Naive thymus-derived CD4-positive, alpha-beta T cell (primary cell): Measurements from ENCODE around the gene ZNF362. TPM values are rescaled to one million over a fixed set of nuclear protein-coding genes. Genes with fewer than 3 reads are reported as not detected.

ENCODE experiments used
- ATAC-seq: fragments of 150-1000 bp; cut with Tn5 transposase; 2 replicates; pipeline ENCODE4 v1.10.0; 2021; ENCODE audit warnings: mild to moderate bottlenecking, moderate library complexity
- CTCF ChIA-PET: fragments of 350-600 bp; sonication (Branson Sonifier 250); formaldehyde crosslinking; loops from one replicate; lab custom pipeline; 2021; ENCODE audit warnings: antibody characterized with exemption; lab: Charles Lee
- POLR2A ChIA-PET: fragments of 350-600 bp; sonication (Branson Sonifier 250); formaldehyde crosslinking; loops from one replicate; lab custom pipeline; 2021; ENCODE audit warnings: antibody characterized with exemption, inconsistent platforms; lab: Charles Lee
- DNase-seq, 9 donors: peaks; one replicate each; pipeline versions ENCODE4 v3.0.0 to v3.0.0-alpha.2; 2020 to 2022; ENCODE audit warnings: mixed read lengths in 1 of 9
- H3K27ac ChIP-seq: one replicate; pipeline ENCODE4 v1.7.0; 2013; ENCODE audit warnings: mild to moderate bottlenecking, low read depth, low read length, moderate library complexity
- H3K27me3 ChIP-seq, 2 donors: one replicate each; pipeline ENCODE4 v1.7.0; 2013; ENCODE audit warnings: low read length in 2 of 2, mild to moderate bottlenecking in 2 of 2, moderate library complexity in 2 of 2; ENCODE audit not compliant: control insufficient read depth in 2 of 2, insufficient read depth in 2 of 2
- H3K36me3 ChIP-seq, 3 experiments: 1 replicate in 2 of 3; 2 replicates in 1 of 3; pipeline ENCODE4 v1.7.0; 2013; ENCODE audit warnings: low read length in 3 of 3, mild to moderate bottlenecking in 3 of 3, moderate library complexity in 1 of 3; ENCODE audit not compliant: insufficient read depth in 3 of 3, control insufficient read depth in 2 of 3
- H3K4me1 ChIP-seq, 2 donors: one replicate each; pipeline ENCODE4 v1.7.0; 2013; ENCODE audit warnings: low read length in 2 of 2, mild to moderate bottlenecking in 2 of 2, moderate library complexity in 1 of 2; ENCODE audit not compliant: control insufficient read depth in 2 of 2, insufficient read depth in 2 of 2
- H3K4me3 ChIP-seq: 2 replicates; pipeline ENCODE4 v1.7.0; 2013; ENCODE audit warnings: mild to moderate bottlenecking, low read length
- H3K9me3 ChIP-seq, 3 experiments: 1 replicate in 2 of 3; 2 replicates in 1 of 3; pipeline ENCODE4 v1.7.0; 2013; ENCODE audit warnings: low read length in 3 of 3; ENCODE audit not compliant: control insufficient read depth in 2 of 3
- H3K27ac Mint-ChIP-seq, 9 donors: one replicate each; pipeline ENCODE4 v1.8.0; 2020 to 2022; ENCODE audit warnings: mixed read lengths in 9 of 9, mild to moderate bottlenecking in 8 of 9, moderate library complexity in 5 of 9, inconsistent platforms in 2 of 9
- H3K27me3 Mint-ChIP-seq, 5 donors: one replicate each; pipeline ENCODE4 v1.8.0; 2021 to 2022; ENCODE audit warnings: mixed read lengths in 5 of 5, mild to moderate bottlenecking in 1 of 5
- H3K36me3 Mint-ChIP-seq, 5 donors: one replicate each; pipeline ENCODE4 v1.8.0; 2020 to 2022; ENCODE audit warnings: mixed read lengths in 5 of 5, mild to moderate bottlenecking in 3 of 5, inconsistent platforms in 1 of 5
- H3K4me1 Mint-ChIP-seq, 7 donors: one replicate each; pipeline ENCODE4 v1.8.0; 2020 to 2022; ENCODE audit warnings: mixed read lengths in 7 of 7, mild to moderate bottlenecking in 3 of 7, inconsistent platforms in 1 of 7
- H3K4me3 Mint-ChIP-seq, 10 donors: one replicate each; pipeline ENCODE4 v1.8.0; 2020 to 2022; ENCODE audit warnings: mild to moderate bottlenecking in 10 of 10, mixed read lengths in 10 of 10, moderate library complexity in 6 of 10, inconsistent platforms in 2 of 10
- H3K9me3 Mint-ChIP-seq, 11 donors: one replicate each; pipeline ENCODE4 v1.8.0; 2020 to 2022; ENCODE audit warnings: mixed read lengths in 11 of 11, mild to moderate bottlenecking in 4 of 11, inconsistent platforms in 1 of 11, moderate library complexity in 1 of 11
- intact Hi-C, 2 donors: fragments of 100-400 bp; cut with micrococcal nuclease; formaldehyde crosslinking; loops; one replicate each; pipeline ENCODE4 v1.15.1; 2023
- polyA plus RNA-seq, 2 donors: library from polyadenylated mRNA; unstranded; fragments of 300-500 nt; fragmentation: Illumina TruSeq; gene quantifications; one replicate each; pipeline ENCODE4 v1.2.3, GENCODE V29; 2021
- total RNA-seq, 6 experiments: library from RNA in 5 of 6; stranded (reverse) in 5 of 6; gene quantifications; 1 replicate in 5 of 6; 2 replicates in 1 of 6; pipeline ENCODE4 v1.2.3 and lab custom pipeline; 2021 to 2026

Gene ZNF362
- total and polyA plus RNA-seq, 7 experiments from 2014 or later = 17.2 to 30.5 (median 27.0) TPM

DNA sequence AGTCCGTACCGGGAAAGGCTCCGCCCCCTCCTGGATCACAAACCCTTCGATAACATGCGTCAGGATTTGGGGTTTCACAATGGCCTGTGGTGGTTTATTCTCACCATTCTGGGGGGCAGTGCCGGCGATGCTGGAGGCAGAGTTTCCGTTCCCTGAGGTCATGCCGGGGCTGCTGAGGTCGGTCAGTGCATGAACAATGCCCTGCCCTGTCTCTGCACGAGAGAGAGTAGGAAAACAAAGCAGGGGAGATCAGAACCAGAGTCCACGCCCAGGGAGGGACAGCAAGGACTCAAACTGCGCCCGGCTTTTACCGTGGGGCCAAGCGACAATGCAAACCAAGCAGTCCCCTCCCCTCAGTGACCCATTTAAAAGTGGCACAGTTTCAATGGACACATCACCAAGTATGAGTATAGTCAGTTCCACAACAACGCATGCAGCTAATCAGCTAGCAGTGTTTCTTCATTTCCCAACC lies 77.8 kb downstream of the ZNF362 start:
- peaks cover 20 to 43% (median 38%) of the 10 kb centered on the region in 7 donors for H3K4me1 Mint-ChIP-seq
- Histone ChIP-seq H3K27ac (no peak overlapping the region), H3K36me3 (peaks cover 1 to 47% (median 21%) of the 10 kb centered on the region in 3 experiments), H3K9me3 (no peaks in the 10 kb centered on the region), H3K4me1 (no peaks in the 10 kb centered on the region), H3K4me3 (no peak overlapping the region), H3K27me3 (no peaks in the 10 kb centered on the region)
- no peaks in the 10 kb centered on the region for H3K9me3 Mint-ChIP-seq
- CTCF ChIA-PET = interaction anchor here (1.5 kb wide), 1 partner anchor 32 kb away, joined by 3 read pairs; no protein-coding TSS in a partner anchor
- POLR2A ChIA-PET = interaction anchor here (0.9 kb wide), 1 partner anchor 15 kb away, joined by 3 read pairs; no protein-coding TSS in a partner anchor
- H3K36me3 Mint-ChIP-seq = peaks cover 9 to 38% (median 11%) of the 10 kb centered on the region in 5 donors
- intact Hi-C loops = no loop called here
- H3K4me3 Mint-ChIP-seq = no peak overlapping the region
- H3K27me3 Mint-ChIP-seq = no peaks in the 10 kb centered on the region
- no peak overlapping the region for H3K27ac Mint-ChIP-seq
- DNase-seq (no peak), ATAC-seq (no peak)

DNA sequence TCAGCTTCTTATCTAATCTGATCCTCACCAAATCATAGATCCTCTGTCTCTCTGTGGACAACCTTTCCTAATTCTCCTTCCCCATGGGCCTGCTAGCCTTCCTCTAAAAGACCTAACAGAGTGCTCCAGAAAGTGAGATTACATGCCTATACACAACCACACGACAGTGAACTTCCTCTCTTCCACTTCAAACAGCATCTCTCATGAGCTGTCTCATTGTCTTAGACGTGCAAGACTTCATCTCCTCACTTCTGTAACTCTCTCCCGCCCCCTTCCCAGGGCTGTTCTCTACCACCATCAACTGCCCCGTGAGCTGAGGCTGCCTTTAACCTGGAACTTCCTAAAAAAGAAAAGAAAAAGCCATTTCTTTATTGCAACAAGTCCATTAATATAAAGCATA lies 78.7 kb downstream of the ZNF362 start:
- Mint-ChIP-seq H3K27me3 (no peaks in the 10 kb centered on the region), H3K9me3 (no peaks in the 10 kb centered on the region), H3K27ac (peak overlapping the region in 5 of 9 donors; percentile 2 to 49 (median 32)), H3K4me3 (no peak overlapping the region), H3K4me1 (peaks cover 25 to 49% (median 42%) of the 10 kb centered on the region in 7 donors), H3K36me3 (peaks cover 4 to 31% (median 5%) of the 10 kb centered on the region in 5 donors)
- CTCF ChIA-PET = interaction anchor here (1.5 kb wide), 1 partner anchor 31 kb away, joined by 3 read pairs; no protein-coding TSS in a partner anchor
- Histone ChIP-seq H3K36me3 (peaks cover 0 to 38% (median 12%) of the 10 kb centered on the region in 3 experiments), H3K4me1 (no peaks in the 10 kb centered on the region), H3K9me3 (no peaks in the 10 kb centered on the region), H3K27ac (no peak overlapping the region), H3K27me3 (no peaks in the 10 kb centered on the region), H3K4me3 (no peak overlapping the region)
- DNase-seq (no peak), ATAC-seq (peak; percentile 59)
- intact Hi-C loops = no loop called here
- POLR2A ChIA-PET = interaction anchor here (0.9 kb wide), 1 partner anchor 15 kb away, joined by 3 read pairs; no protein-coding TSS in a partner anchor

DNA sequence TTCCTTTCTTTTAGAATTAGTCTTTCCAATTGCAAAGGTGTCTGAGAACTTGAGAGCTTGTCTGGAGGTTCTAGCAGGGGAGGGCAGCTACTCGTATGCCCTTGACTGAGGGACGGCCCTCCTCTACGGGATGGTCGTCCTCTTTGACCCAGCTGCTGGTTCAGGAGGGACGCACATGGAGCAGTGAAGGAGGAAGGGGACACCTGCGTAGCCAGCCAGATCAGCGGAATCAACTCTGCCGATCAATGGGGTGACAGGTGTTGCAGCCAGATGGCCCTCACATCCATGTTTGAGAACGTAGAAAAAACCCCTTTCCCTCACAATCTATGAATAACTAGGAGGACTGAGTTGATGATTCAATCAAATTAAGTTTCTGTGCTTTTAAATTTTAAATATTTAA lies 80.3 kb downstream of the ZNF362 start:
- Mint-ChIP-seq H3K27ac (no peak overlapping the region), H3K4me1 (peaks cover 35 to 61% (median 54%) of the 10 kb centered on the region in 7 donors), H3K27me3 (no peaks in the 10 kb centered on the region), H3K9me3 (no peaks in the 10 kb centered on the region), H3K4me3 (no peak overlapping the region), H3K36me3 (peaks cover 2 to 31% (median 8%) of the 10 kb centered on the region in 5 donors)
- no peaks in the 10 kb centered on the region for H3K9me3 ChIP-seq
- intact Hi-C loops = no loop called here
- no peak overlapping the region for H3K27ac ChIP-seq
- no peak overlapping the region for H3K4me3 ChIP-seq
- DNase-seq = no peak
- H3K4me1 ChIP-seq = no peaks in the 10 kb centered on the region
- ChIA-PET POLR2A (interaction anchor here (0.9 kb wide), 1 partner anchor 79 kb away, joined by 4 read pairs; no protein-coding TSS in a partner anchor), CTCF (no interaction called here)
- ATAC-seq = no peak
- peaks cover 0 to 22% (median 0%) of the 10 kb centered on the region in 3 experiments for H3K36me3 ChIP-seq
- no peaks in the 10 kb centered on the region for H3K27me3 ChIP-seq

DNA sequence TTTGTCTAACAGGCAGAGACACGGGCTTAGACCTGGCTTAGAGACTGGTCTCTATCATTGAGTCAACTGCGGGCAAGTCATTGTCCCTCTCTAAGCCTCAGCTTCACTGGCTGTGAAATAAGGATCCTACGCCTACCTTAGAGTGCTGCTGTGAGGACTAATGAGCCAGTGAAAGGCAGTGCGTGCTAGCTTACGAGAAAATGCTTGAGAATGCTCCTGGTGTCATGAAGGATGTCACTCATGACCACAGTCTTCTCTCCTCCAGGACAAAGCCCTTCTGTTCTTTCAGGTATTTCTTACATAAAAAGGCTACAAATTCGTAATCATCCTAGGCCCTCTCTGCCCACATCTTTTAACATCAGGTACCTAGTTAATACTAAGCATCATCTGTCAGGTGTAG lies 81.1 kb downstream of the ZNF362 start:
- CTCF ChIA-PET = no interaction called here
- no peaks in the 10 kb centered on the region for H3K9me3 ChIP-seq
- H3K4me1 Mint-ChIP-seq = peaks cover 37 to 65% (median 50%) of the 10 kb centered on the region in 7 donors

DNA sequence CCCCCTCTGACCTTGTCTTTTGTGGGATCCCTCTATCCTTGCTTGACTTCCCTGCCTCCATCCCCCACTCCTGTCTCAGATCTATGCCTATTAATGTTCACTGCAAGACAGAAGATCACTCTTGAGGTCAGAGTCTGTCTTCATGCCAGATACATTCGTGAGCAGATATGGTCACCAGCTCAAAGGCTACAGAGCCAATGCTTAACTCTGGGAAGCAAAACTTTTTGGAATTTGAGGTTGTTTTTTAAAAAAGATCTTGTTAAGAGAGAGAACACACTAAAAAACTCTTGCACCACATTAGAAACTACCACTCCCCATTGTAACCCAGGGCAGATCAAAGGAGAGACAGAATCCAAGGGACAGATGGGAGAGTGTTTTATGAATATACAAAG lies 81.8 kb downstream of the ZNF362 start:
- H3K27ac Mint-ChIP-seq = peak overlapping the region in 2 of 9 donors; percentile 11 to 17
- intact Hi-C loops = no loop called here
- peaks cover 0 to 21% (median 6%) of the 10 kb centered on the region in 5 donors for H3K36me3 Mint-ChIP-seq
- ChIA-PET POLR2A (no interaction called here), CTCF (no interaction called here)
- ATAC-seq = no peak
- no peaks in the 10 kb centered on the region for H3K9me3 ChIP-seq
- H3K4me3 Mint-ChIP-seq = no peak overlapping the region
- peaks cover 40 to 70% (median 55%) of the 10 kb centered on the region in 7 donors for H3K4me1 Mint-ChIP-seq
- no peak for DNase-seq
- H3K27ac ChIP-seq = no peak overlapping the region
- H3K27me3 ChIP-seq = no peaks in the 10 kb centered on the region
- peaks cover 0 to 12% (median 0%) of the 10 kb centered on the region in 3 experiments for H3K36me3 ChIP-seq
- H3K4me1 ChIP-seq = no peaks in the 10 kb centered on the region
- H3K9me3 Mint-ChIP-seq = no peaks in the 10 kb centered on the region
- H3K27me3 Mint-ChIP-seq = no peaks in the 10 kb centered on the region
- no peak overlapping the region for H3K4me3 ChIP-seq

More for the DNA sequence above, 81.1 kb downstream of the ZNF362 start:
- no peaks in the 10 kb centered on the region for H3K27me3 Mint-ChIP-seq
- peak overlapping the region in 1 of 9 donors; percentile 11 for H3K27ac Mint-ChIP-seq
- intact Hi-C loops = no loop called here
- H3K4me3 Mint-ChIP-seq = no peak overlapping the region
- H3K36me3 Mint-ChIP-seq = peaks cover 0 to 22% (median 8%) of the 10 kb centered on the region in 5 donors
- H3K4me3 ChIP-seq = no peak overlapping the region
- no peaks in the 10 kb centered on the region for H3K27me3 ChIP-seq
- POLR2A ChIA-PET = no interaction called here
- ATAC-seq (no peak), DNase-seq (no peak)
- H3K4me1 ChIP-seq = no peaks in the 10 kb centered on the region
- H3K36me3 ChIP-seq = peaks cover 0 to 17% (median 0%) of the 10 kb centered on the region in 3 experiments
- H3K9me3 Mint-ChIP-seq = no peaks in the 10 kb centered on the region
- no peak overlapping the region for H3K27ac ChIP-seq

DNA sequence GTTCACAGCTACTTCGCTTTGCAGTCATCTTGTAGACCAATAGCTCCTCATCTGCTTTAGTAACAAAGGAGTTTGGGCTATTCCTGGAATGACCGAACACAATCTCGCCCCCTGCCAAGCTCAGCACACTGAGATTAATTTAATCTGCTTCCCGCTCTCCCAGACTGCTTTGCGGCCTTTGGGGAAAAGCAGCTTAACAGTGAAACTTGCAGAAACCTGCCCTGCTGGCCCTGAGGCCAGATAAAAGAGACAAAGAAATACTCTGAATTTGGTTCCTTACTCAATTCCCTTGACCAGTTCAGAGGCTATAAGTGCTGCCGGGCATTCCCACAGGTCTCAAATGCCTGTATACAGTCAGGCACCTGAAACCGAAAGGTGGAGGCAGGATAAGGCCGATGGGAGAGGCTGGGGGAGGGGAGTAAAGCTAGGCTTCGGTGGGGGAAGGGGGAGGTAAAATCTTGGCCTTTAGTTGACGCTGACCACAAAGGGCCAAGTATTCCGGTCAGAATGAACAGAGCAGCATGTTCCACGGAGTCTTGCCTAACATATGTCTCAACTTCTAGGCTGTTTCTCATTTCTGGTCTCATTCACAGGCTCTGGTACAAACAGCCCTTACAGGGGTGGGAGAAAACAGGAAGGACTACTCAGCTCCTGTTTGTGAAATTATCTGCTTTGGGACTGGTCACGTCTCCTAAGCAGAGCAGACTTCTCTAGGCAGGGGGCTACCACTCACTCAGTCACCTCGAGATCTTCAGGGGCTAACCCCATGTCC lies 82.3 kb downstream of the ZNF362 start:
- POLR2A ChIA-PET = no interaction called here

More for the DNA sequence above, 82.3 kb downstream of the ZNF362 start:
- peak overlapping the region in 2 of 9 donors; percentile 15 to 17 for H3K27ac Mint-ChIP-seq
- H3K4me1 Mint-ChIP-seq = peaks cover 42 to 72% (median 57%) of the 10 kb centered on the region in 7 donors
- ATAC-seq = peak; percentile 75
- Histone ChIP-seq H3K9me3 (no peaks in the 10 kb centered on the region), H3K4me3 (no peak overlapping the region), H3K27ac (no peak overlapping the region), H3K4me1 (no peaks in the 10 kb centered on the region), H3K36me3 (peaks cover 0 to 7% (median 0%) of the 10 kb centered on the region in 3 experiments), H3K27me3 (no peaks in the 10 kb centered on the region)
- no peak overlapping the region for H3K4me3 Mint-ChIP-seq
- H3K36me3 Mint-ChIP-seq = peaks cover 0 to 17% (median 5%) of the 10 kb centered on the region in 5 donors
- CTCF ChIA-PET = interaction anchor here (0.7 kb wide), 1 partner anchor 94 kb away, joined by 3 read pairs; no protein-coding TSS in a partner anchor
- intact Hi-C loops = no loop called here
- no peak for DNase-seq
- no peaks in the 10 kb centered on the region for H3K9me3 Mint-ChIP-seq
- no peaks in the 10 kb centered on the region for H3K27me3 Mint-ChIP-seq
